Sigmoid colon (tissue), 7 donors: ENCODE results near the gene TMEM255B. TPM values are rescaled to one million over a fixed set of nuclear protein-coding genes. Genes with fewer than 3 reads are reported as not detected.

ENCODE experiments used
- DNase-seq: peaks from one replicate; pipeline ENCODE4 v3.0.0-alpha.2; 2019
- H3K27ac ChIP-seq, 4 donors: fragments of 200-600 bp; sonication (generic); one replicate each; pipeline ENCODE4 v1.5.1; 2016 to 2019; ENCODE audit warnings: mild to moderate bottlenecking in 1 of 4
- H3K27me3 ChIP-seq, 3 donors: fragments of 200-600 bp; sonication (generic); one replicate each; pipeline ENCODE4 v1.5.1; 2019; ENCODE audit warnings: mild to moderate bottlenecking in 1 of 3
- H3K36me3 ChIP-seq, 4 donors: fragments of 200-600 bp; sonication (generic); one replicate each; pipeline ENCODE4 v1.5.1; 2016 to 2019
- H3K4me1 ChIP-seq, 4 donors: fragments of 200-600 bp; sonication (generic); one replicate each; pipeline ENCODE4 v1.5.1; 2017 to 2019
- H3K4me3 ChIP-seq, 4 donors: fragments of 200-600 bp; sonication (generic); one replicate each; pipeline ENCODE4 v1.5.1; 2017 to 2019; ENCODE audit warnings: mild to moderate bottlenecking in 2 of 4, moderate library complexity in 1 of 4
- H3K9me3 ChIP-seq, 4 donors: fragments of 200-600 bp in 3 of 4; sonication (generic) in 3 of 4; one replicate each; pipeline versions ENCODE4 v1.5.1 to v1.6.1; 2013 to 2019
- CTCF ChIP-seq, 4 experiments: fragments of 450-650 bp in 3 of 4; fragments of 200-600 bp in 1 of 4; IDR thresholded peaks; one replicate each; pipeline ENCODE4 v1.5.1; 2016 to 2019; ENCODE audit warnings: antibody characterized with exemption in 4 of 4, mild to moderate bottlenecking in 3 of 4, moderate library complexity in 2 of 4
- EP300 ChIP-seq, 4 donors: sonication (generic); formaldehyde crosslinking; IDR thresholded peaks; one replicate each; pipeline ENCODE4 v1.6.1; 2017; ENCODE audit warnings: antibody characterized with exemption in 4 of 4
- POLR2A ChIP-seq, 2 donors: fragments of 450-650 bp; IDR thresholded peaks; one replicate each; pipeline ENCODE4 v1.6.1; 2016; ENCODE audit warnings: antibody characterized with exemption in 2 of 2, mild to moderate bottlenecking in 2 of 2, moderate library complexity in 2 of 2
- POLR2AphosphoS5 ChIP-seq, 4 donors: sonication (generic); formaldehyde crosslinking; IDR thresholded peaks; one replicate each; pipeline ENCODE4 v1.6.1; 2017; ENCODE audit warnings: antibody characterized with exemption in 4 of 4
- WGBS, 2 donors: extraction: QIAGEN DNeasy Blood & Tissue Kit; methylation state at CpG; one replicate each; pipeline ENCODE4 v1.1.7; 2013; 5-methylcytosine and 5-hydroxymethylcytosine counted together
- intact Hi-C: fragments of 100-400 bp; cut with DNase I; formaldehyde crosslinking; loops from one replicate; pipeline ENCODE4 v1.15.1; 2023
- polyA plus RNA-seq, 3 donors: library from polyadenylated mRNA; stranded (reverse); fragments of 200-250 nt; gene quantifications; one replicate each; pipeline ENCODE4 v1.2.3, GENCODE V29; 2013
- total RNA-seq, 4 donors: library from RNA; depleted of rRNA; stranded (reverse); fragments of >200 nt; gene quantifications; one replicate each; pipeline ENCODE4 v1.1.0, GENCODE V29; 2016
- donor health status: healthy with polysubstance abuse.
- donor health status: Bipolar disorder and iron deficiency.
- donor health status: healthy.

Gene TMEM255B
- total and polyA plus RNA-seq, 7 donors = 0.60 to 11.1 (median 4.3) TPM

GRCh38 chr13:113754242-113754641, 4.8 kb upstream of the TMEM255B start:
- Histone ChIP-seq H3K4me1 (peaks cover 0 to 12% (median 9%) of the 10 kb centered on the region in 4 donors), H3K36me3 (no peaks in the 10 kb centered on the region), H3K27ac (no peak overlapping the region), H3K4me3 (no peak overlapping the region), H3K9me3 (no peaks in the 10 kb centered on the region), H3K27me3 (peaks cover 0 to 19% (median 0%) of the 10 kb centered on the region in 3 donors)
- intact Hi-C loops = no loop called here
- WGBS, 2 donors = 80 to 86% methylated on average over 7 of the region's 7 CpGs
- TF ChIP-seq POLR2AphosphoS5 (IDR thresholded peaks at IDR 0.05) (no peak), CTCF (IDR thresholded peaks at IDR 0.05) (no peak), POLR2A (IDR thresholded peaks at IDR 0.05) (no peak), EP300 (IDR thresholded peaks at IDR 0.05) (no peak)
- no peak for DNase-seq

GRCh38 chr13:113754691-113755090, 4.3 kb upstream of the TMEM255B start:
- peaks cover 0 to 16% (median 12%) of the 10 kb centered on the region in 4 donors for H3K4me1 ChIP-seq
- H3K27ac ChIP-seq = no peak overlapping the region
- no peak for DNase-seq
- no peaks in the 10 kb centered on the region for H3K9me3 ChIP-seq
- H3K36me3 ChIP-seq = no peaks in the 10 kb centered on the region
- H3K27me3 ChIP-seq = peaks cover 0 to 22% (median 0%) of the 10 kb centered on the region in 3 donors
- TF ChIP-seq CTCF (IDR thresholded peaks at IDR 0.05) (no peak), POLR2A (IDR thresholded peaks at IDR 0.05) (no peak), EP300 (IDR thresholded peaks at IDR 0.05) (no peak), POLR2AphosphoS5 (IDR thresholded peaks at IDR 0.05) (no peak)
- intact Hi-C loops = no loop called here
- H3K4me3 ChIP-seq = no peak overlapping the region
- WGBS, 2 donors = 91 to 95% methylated on average over 15 of the region's 15 CpGs

- peak; percentile 25 for DNase-seq
- WGBS, 2 donors = 92% methylated on average over 20 of the region's 20 CpGs
- intact Hi-C loops = no loop called here
These were observed 2.5 kb upstream of the TMEM255B start for GRCh38 chr13:113756441-113757097.

GRCh38 chr13:113759525-113760137, 605 bp downstream of the TMEM255B start:
- H3K4me3 ChIP-seq = peak overlapping the region; percentile 41 to 76 (median 71)
- DNase-seq = peak; percentile 68
- 2 to 3% methylated on average over 26 of the region's 26 CpGs for WGBS, 2 donors
- intact Hi-C loops = no loop called here
- peaks cover 0 to 40% (median 8%) of the 10 kb centered on the region in 3 donors for H3K27me3 ChIP-seq
- H3K4me1 ChIP-seq = peaks cover 0 to 20% (median 17%) of the 10 kb centered on the region in 4 donors
- no peaks in the 10 kb centered on the region for H3K9me3 ChIP-seq
- H3K36me3 ChIP-seq = no peaks in the 10 kb centered on the region
- no peak for TF ChIP-seq POLR2A (IDR thresholded peaks at IDR 0.05)
- no peak for TF ChIP-seq EP300 (IDR thresholded peaks at IDR 0.05)
- no peak for TF ChIP-seq POLR2AphosphoS5 (IDR thresholded peaks at IDR 0.05)
- no peak for TF ChIP-seq CTCF (IDR thresholded peaks at IDR 0.05)
- H3K27ac ChIP-seq = peak overlapping the region; percentile 71 to 83 (median 72)

More at GRCh38 chr13:113756441-113757097, 2.5 kb upstream of the TMEM255B start:
- Histone ChIP-seq H3K27me3 (peaks cover 0 to 39% (median 6%) of the 10 kb centered on the region in 3 donors), H3K4me1 (peaks cover 0 to 20% (median 17%) of the 10 kb centered on the region in 4 donors), H3K4me3 (no peak overlapping the region), H3K9me3 (no peaks in the 10 kb centered on the region), H3K36me3 (no peaks in the 10 kb centered on the region), H3K27ac (no peak overlapping the region)
- TF ChIP-seq CTCF (IDR thresholded peaks at IDR 0.05) (no peak), POLR2AphosphoS5 (IDR thresholded peaks at IDR 0.05) (no peak), POLR2A (IDR thresholded peaks at IDR 0.05) (no peak), EP300 (IDR thresholded peaks at IDR 0.05) (no peak)
